Left ventricle myocardium inferior (tissue), 1 donor: Measurements from ENCODE around the gene KLHDC9. TPM values are rescaled to one million over a fixed set of nuclear protein-coding genes. Genes with fewer than 3 reads are reported as not detected.

ENCODE experiments used
- DNase-seq: peaks from one replicate; pipeline ENCODE4 v3.0.0-alpha.2; 2020
- H3K27ac ChIP-seq: fragments of 200-600 bp; replicated peaks from 2 replicates; pipeline ENCODE4 v1.8.0; 2021
- H3K27me3 ChIP-seq: fragments of 200-600 bp; 2 replicates; pipeline ENCODE4 v1.8.0; 2021; ENCODE audit warnings: low read depth
- H3K36me3 ChIP-seq: fragments of 200-600 bp; 2 replicates; pipeline ENCODE4 v1.8.0; 2021
- H3K4me1 ChIP-seq: fragments of 200-600 bp; 2 replicates; pipeline ENCODE4 v1.8.0; 2021
- H3K4me3 ChIP-seq: fragments of 200-600 bp; 2 replicates; pipeline ENCODE4 v1.8.0; 2021; ENCODE audit warnings: mild to moderate bottlenecking, moderate library complexity
- H3K9me3 ChIP-seq: fragments of 200-600 bp; replicated peaks from 2 replicates; pipeline ENCODE4 v1.8.0; 2021
- intact Hi-C: fragments of 100-400 bp; cut with micrococcal nuclease; formaldehyde crosslinking; loops from one replicate; pipeline ENCODE4 v1.11.0; 2022
- total RNA-seq: library from RNA; stranded (reverse); fragmentation: NEBNext Ultra II Directional; extraction: Animal tissue kit (Norgen Biotek cat#: 25700); gene quantifications from one replicate; pipeline ENCODE4 v1.2.1, GENCODE V29; 2021
- TF ChIP-seq, protein P1 (sequence below): fragments of 200-600 bp; IDR thresholded peaks from 2 replicates; pipeline ENCODE4 v1.8.0; 2021; ENCODE audit warnings: antibody characterized with exemption, mild to moderate bottlenecking, borderline replicate concordance
- donor health status: DM: no; HTN: yes; CAD: no; lungs with severe emphysema.

Gene KLHDC9
- total RNA-seq, 1 donor from 2014 or later = 9.1 TPM

GRCh38 chr1:161071886-161072371, 26.2 kb upstream of the KLHDC9 start:
- Histone ChIP-seq H3K4me3 (no peak overlapping the region), H3K27me3 (peaks cover 9% of the 10 kb centered on the region), H3K9me3 (no peaks in the 10 kb centered on the region), H3K27ac (no peak overlapping the region), H3K36me3 (no peaks in the 10 kb centered on the region), H3K4me1 (no peaks in the 10 kb centered on the region)
- TF ChIP-seq, protein P1, sequence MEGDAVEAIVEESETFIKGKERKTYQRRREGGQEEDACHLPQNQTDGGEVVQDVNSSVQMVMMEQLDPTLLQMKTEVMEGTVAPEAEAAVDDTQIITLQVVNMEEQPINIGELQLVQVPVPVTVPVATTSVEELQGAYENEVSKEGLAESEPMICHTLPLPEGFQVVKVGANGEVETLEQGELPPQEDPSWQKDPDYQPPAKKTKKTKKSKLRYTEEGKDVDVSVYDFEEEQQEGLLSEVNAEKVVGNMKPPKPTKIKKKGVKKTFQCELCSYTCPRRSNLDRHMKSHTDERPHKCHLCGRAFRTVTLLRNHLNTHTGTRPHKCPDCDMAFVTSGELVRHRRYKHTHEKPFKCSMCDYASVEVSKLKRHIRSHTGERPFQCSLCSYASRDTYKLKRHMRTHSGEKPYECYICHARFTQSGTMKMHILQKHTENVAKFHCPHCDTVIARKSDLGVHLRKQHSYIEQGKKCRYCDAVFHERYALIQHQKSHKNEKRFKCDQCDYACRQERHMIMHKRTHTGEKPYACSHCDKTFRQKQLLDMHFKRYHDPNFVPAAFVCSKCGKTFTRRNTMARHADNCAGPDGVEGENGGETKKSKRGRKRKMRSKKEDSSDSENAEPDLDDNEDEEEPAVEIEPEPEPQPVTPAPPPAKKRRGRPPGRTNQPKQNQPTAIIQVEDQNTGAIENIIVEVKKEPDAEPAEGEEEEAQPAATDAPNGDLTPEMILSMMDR = peak; percentile 68
- intact Hi-C loops = no loop called here
- peak; percentile 62 for DNase-seq

DNA sequence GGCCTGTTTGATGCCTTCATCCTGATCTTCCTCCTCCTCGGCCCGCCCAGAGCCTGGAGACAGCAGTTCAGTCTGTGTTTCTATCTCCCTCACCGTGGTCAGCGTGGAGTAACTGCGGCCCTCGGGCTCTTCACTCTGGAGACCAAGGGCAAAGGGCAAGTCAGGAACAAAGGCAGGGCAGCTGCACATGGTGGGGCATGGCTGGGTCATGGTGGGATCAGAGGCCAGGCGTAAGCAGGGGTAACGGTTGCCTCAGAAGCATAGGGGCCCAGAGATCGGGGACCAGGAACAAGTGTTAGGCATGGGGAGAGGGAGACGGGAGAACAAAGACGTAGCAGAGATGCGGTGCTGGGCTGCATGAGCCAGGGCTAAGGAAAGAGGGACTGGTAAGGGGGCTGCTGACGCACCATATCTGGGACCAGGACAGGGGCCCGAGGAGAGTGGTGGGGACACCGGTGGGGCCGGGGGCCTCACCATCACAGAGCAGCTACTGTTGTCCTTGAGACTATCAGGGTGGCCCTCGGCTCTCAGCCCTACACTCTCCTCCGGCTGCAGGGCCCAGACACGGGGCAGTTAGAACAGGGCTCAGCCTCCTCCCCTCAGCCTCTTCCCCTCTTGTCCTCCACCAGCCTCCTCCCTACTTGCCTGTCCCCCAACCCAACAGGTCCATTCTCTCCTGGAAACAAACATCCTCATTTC, 25.3 kb upstream of the KLHDC9 start:
- intact Hi-C loops = no loop called here
- no peak for DNase-seq
- H3K4me3 ChIP-seq = no peak overlapping the region

GRCh38 chr1:161073474-161074121, 24.6 kb upstream of the KLHDC9 start:
- Histone ChIP-seq H3K27me3 (peaks cover 16% of the 10 kb centered on the region), H3K4me1 (no peaks in the 10 kb centered on the region), H3K9me3 (no peaks in the 10 kb centered on the region), H3K36me3 (no peaks in the 10 kb centered on the region), H3K27ac (no peak overlapping the region), H3K4me3 (no peak overlapping the region)
- TF ChIP-seq, protein P1 = no peak
- intact Hi-C loops = no loop called here
- no peak for DNase-seq

More for the DNA sequence above, 25.3 kb upstream of the KLHDC9 start:
- Histone ChIP-seq H3K36me3 (no peaks in the 10 kb centered on the region), H3K27me3 (peaks cover 9% of the 10 kb centered on the region), H3K27ac (no peak overlapping the region), H3K9me3 (no peaks in the 10 kb centered on the region), H3K4me1 (no peaks in the 10 kb centered on the region)
- TF ChIP-seq, protein P1 = no peak

DNA sequence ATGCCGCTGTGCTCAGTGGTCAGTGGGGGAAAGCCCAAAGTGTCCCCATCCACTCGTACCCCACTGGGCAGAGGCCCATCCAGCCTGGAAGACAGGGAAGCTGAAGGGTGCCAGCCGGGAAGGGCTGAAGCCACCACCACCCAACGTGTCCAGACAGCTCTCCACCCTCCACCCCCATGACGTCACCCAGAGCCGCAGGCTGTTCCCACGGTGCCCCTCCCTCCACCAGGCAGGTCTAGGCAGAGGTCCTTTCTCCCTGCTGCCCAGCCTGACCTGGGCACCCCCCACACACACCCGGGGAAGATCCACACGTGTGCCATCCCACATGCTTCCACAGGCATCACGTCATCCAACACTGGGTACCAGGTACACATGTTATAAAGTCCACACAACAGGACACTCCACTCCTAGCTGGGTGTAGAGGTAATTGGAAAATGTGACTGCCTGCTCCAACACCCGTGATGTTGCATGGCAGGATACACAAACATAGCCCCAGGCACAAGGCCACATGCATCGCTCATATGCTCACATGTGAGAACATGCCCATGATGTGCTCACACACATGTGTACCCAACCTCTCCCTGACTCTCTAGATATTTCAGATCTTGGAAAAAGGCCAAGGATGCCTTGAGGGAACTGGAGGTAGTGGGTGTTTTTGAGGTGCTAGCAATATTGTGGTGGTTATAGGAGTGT, 23.3 kb upstream of the KLHDC9 start:
- no peaks in the 10 kb centered on the region for H3K4me1 ChIP-seq
- H3K4me3 ChIP-seq = no peak overlapping the region
- intact Hi-C loops = no loop called here
- no peak overlapping the region for H3K27ac ChIP-seq
- no peaks in the 10 kb centered on the region for H3K9me3 ChIP-seq
- TF ChIP-seq, protein P1 = no peak
- DNase-seq = no peak
- H3K36me3 ChIP-seq = no peaks in the 10 kb centered on the region
- peaks cover 20% of the 10 kb centered on the region for H3K27me3 ChIP-seq

- Histone ChIP-seq H3K4me3 (no peak overlapping the region), H3K4me1 (no peaks in the 10 kb centered on the region), H3K9me3 (no peaks in the 10 kb centered on the region), H3K36me3 (no peaks in the 10 kb centered on the region), H3K27me3 (peaks cover 23% of the 10 kb centered on the region), H3K27ac (no peak overlapping the region)
- TF ChIP-seq, protein P1 = no peak
- no peak for DNase-seq
- intact Hi-C loops = no loop called here
These were observed 21.8 kb upstream of the KLHDC9 start for GRCh38 chr1:161076410-161076809.
